Activated CD8-positive, alpha-beta memory T cell treated with anti-CD3 and anti-CD28 coated beads for 36 hours (primary cell): ENCODE measurements around the gene DDX59. TPM values are rescaled to one million over a fixed set of nuclear protein-coding genes. Genes with fewer than 3 reads are reported as not detected.

Source experiments
- CTCF ChIA-PET: fragments of 350-600 bp; sonication (Branson Sonifier 250); formaldehyde crosslinking; loops from one replicate; lab custom pipeline; 2021; ENCODE audit warnings: antibody characterized with exemption; lab: Charles Lee
- POLR2A ChIA-PET: fragments of 350-600 bp; sonication (Branson Sonifier 250); formaldehyde crosslinking; loops from one replicate; lab custom pipeline; 2021; ENCODE audit warnings: antibody characterized with exemption; lab: Charles Lee
- total RNA-seq, 2 experiments: library from RNA; stranded (reverse); gene quantifications; one replicate each; pipeline ENCODE4 v1.2.3, GENCODE V29; 2021

DDX59 gene
- total RNA-seq, 2 experiments from 2014 or later = 22.3 to 23.5 TPM

GRCh38 chr1:200610846-200611245, 58.9 kb downstream of the DDX59 start:
- POLR2A ChIA-PET = no interaction called here

GRCh38 chr1:200602632-200603031, 67.1 kb downstream of the DDX59 start:
- ChIA-PET POLR2A (no interaction called here), CTCF (no interaction called here)

More at GRCh38 chr1:200610846-200611245, 58.9 kb downstream of the DDX59 start:
- CTCF ChIA-PET = no interaction called here

Other genes with a start within 250 kb of the DDX59 start
- gene KIF14, start 49.2 kb downstream of the DDX59 start, total RNA-seq = 10 to 100 TPM; 12.4 to 12.6 TPM
- 1 to 10 TPM; 2.7 to 3.3 TPM for gene CAMSAP2, start 69.0 kb upstream of the DDX59 start, total RNA-seq
- gene GPR25, start 203.1 kb upstream of the DDX59 start, total RNA-seq = not detected
- under 1 TPM in 1 of 2 experiments, not detected in 1; 0.06 TPM for gene INAVA, start 225.0 kb upstream of the DDX59 start, total RNA-seq